Measurements from ENCODE around the gene APLP2.

DNA sequence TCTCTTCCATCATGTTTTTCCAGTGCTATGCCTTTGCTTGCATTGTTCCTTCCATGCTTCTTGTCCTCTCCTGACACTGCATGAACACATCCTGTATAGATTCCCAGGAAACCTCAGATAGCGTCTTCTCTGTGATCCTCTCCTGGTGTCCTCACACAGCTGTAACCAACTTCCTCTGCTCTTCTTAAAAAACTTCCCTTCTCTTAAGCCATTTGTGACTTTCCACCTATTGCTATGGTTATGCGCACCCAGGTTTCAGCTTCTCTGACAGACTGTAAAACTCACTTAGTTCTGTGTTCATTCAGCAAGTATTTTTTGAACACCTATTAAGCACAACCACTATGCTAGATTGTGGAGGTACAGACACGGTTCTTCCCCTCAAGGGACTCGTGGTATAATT lies 5.1 kb upstream of the APLP2 start:
- TF ChIP-seq, protein P1, sequence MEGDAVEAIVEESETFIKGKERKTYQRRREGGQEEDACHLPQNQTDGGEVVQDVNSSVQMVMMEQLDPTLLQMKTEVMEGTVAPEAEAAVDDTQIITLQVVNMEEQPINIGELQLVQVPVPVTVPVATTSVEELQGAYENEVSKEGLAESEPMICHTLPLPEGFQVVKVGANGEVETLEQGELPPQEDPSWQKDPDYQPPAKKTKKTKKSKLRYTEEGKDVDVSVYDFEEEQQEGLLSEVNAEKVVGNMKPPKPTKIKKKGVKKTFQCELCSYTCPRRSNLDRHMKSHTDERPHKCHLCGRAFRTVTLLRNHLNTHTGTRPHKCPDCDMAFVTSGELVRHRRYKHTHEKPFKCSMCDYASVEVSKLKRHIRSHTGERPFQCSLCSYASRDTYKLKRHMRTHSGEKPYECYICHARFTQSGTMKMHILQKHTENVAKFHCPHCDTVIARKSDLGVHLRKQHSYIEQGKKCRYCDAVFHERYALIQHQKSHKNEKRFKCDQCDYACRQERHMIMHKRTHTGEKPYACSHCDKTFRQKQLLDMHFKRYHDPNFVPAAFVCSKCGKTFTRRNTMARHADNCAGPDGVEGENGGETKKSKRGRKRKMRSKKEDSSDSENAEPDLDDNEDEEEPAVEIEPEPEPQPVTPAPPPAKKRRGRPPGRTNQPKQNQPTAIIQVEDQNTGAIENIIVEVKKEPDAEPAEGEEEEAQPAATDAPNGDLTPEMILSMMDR (IDR thresholded peaks at IDR 0.05 in 8 of 11, conservative IDR thresholded peaks at IDR 0.05 in 3 of 11): no peak
- no peak for TF ChIP-seq POLR2A (IDR thresholded peaks at IDR 0.05)
- no peak for TF ChIP-seq POLR2AphosphoS5 (IDR thresholded peaks at IDR 0.05)
